Esophagus squamous epithelium (tissue), 5 donors: ENCODE results near the gene DCC. TPM values are rescaled to one million over a fixed set of nuclear protein-coding genes. Genes with fewer than 3 reads are reported as not detected.

ENCODE experiments used
- DNase-seq: peaks from one replicate; lab custom pipeline; 2025; lab: John Stamatoyannopoulos, UW
- H3K27ac ChIP-seq, 4 donors: fragments of 200-600 bp; sonication (generic); one replicate each; pipeline ENCODE4 v1.5.1; 2016 to 2019; ENCODE audit warnings: mild to moderate bottlenecking in 1 of 4
- H3K27me3 ChIP-seq, 4 donors: fragments of 200-600 bp; sonication (generic); 1 replicate in 3 of 4; 2 replicates in 1 of 4; pipeline versions ENCODE4 v1.5.1 to v1.6.0; 2017 to 2021; ENCODE audit warnings: antibody characterized with exemption in 1 of 4
- H3K36me3 ChIP-seq, 3 donors: fragments of 200-600 bp; sonication (generic); one replicate each; pipeline ENCODE4 v1.5.1; 2016 to 2019
- H3K4me1 ChIP-seq, 3 donors: fragments of 200-600 bp; sonication (generic); one replicate each; pipeline ENCODE4 v1.5.1; 2017 to 2019
- H3K4me3 ChIP-seq, 4 donors: fragments of 200-600 bp; sonication (generic); 1 replicate in 3 of 4; 2 replicates in 1 of 4; pipeline ENCODE4 v1.5.1; 2016 to 2019; ENCODE audit warnings: mild to moderate bottlenecking in 2 of 4, moderate library complexity in 1 of 4
- H3K9me3 ChIP-seq, 3 donors: fragments of 200-600 bp; sonication (generic); one replicate each; pipeline ENCODE4 v1.5.1; 2016 to 2019
- POLR2A ChIP-seq, 4 donors: fragments of 450-650 bp; IDR thresholded peaks; one replicate each; pipeline ENCODE4 v1.6.1; 2017; ENCODE audit warnings: antibody characterized with exemption in 4 of 4, mild to moderate bottlenecking in 4 of 4, moderate library complexity in 3 of 4
- WGBS, 2 donors: methylation state at CpG; one replicate each; pipeline ENCODE4 v1.1.5; 2018; 5-methylcytosine and 5-hydroxymethylcytosine counted together
- intact Hi-C: fragments of 100-400 bp; cut with DNase I; formaldehyde crosslinking; loops from one replicate; pipeline ENCODE4 v1.15.0; 2022
- total RNA-seq, 4 donors: library from RNA; depleted of rRNA; stranded (reverse); fragments of >200 nt; gene quantifications; one replicate each; pipeline ENCODE4 v1.1.0, GENCODE V29; 2016
- TF ChIP-seq, protein P1 (sequence below), 6 experiments: fragments of 450-650 bp in 4 of 6; fragments of 200-600 bp in 2 of 6; sonication (generic) in 2 of 6; IDR thresholded peaks; one replicate each; pipeline ENCODE4 v1.5.1; 2016 to 2019; ENCODE audit warnings: antibody characterized with exemption in 6 of 6, mild to moderate bottlenecking in 4 of 6, moderate library complexity in 4 of 6
- donor health status: DM: yes; HTN: yes; CAD: no.

DCC gene
- total RNA-seq, 4 donors from 2014 or later: 0.06 to 0.95 TPM; not detected in 2

DNA sequence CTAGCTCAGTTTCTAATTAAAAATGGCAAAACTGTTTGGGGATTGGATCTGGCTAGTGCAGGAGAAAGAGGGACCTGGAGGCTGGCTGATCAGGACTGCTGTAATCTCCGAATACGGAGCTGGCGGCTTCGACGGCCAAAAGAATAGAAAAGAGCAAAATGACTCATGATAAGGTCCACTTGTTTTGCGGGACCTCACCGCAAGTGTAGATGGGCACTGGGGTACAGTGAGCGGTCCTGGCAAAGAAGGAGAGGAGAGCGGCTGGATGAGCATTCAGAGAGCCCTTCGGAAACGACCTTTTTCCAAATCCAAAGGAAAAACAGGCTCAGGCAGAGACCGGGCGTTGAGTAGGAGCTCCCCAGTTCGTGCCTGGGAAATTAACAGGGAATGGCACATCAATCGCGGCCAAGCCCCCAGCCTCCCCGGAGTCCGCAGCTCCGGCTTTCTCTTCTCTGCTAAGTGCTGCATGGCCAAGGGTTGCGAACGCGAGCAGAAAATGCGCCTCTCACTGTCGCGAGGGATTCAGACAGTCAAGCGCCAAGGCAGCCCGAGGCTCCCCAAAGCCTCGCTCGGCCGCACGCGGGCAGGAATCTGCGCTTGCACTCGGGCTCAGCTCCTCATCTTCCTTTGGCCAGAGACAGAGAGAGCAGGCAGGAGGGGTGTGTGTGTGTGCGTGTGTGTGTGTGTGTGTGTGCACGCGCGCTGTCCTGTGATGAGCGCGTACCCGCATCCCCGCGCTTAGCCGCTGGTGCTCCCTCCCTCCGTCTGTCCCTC, 1.8 kb downstream of the DCC start:
- intact Hi-C loops: loop anchor here (10.0 kb wide), 1 partner anchor 57 kb away; no protein-coding TSS in a partner anchor
- 9 to 10% methylated on average over 11 to 34 of the region's 45 CpGs for WGBS, 2 donors
- H3K9me3 ChIP-seq: no peaks in the 10 kb centered on the region
- H3K4me3 ChIP-seq: peak overlapping the region in 3 of 4 donors; percentile 16 to 38 (median 27)
- no peak for DNase-seq
- peaks cover 0 to 20% (median 0%) of the 10 kb centered on the region in 3 donors for H3K4me1 ChIP-seq
- H3K27ac ChIP-seq: no peak overlapping the region
- no peaks in the 10 kb centered on the region for H3K36me3 ChIP-seq
- peaks cover 0 to 50% (median 1%) of the 10 kb centered on the region in 4 donors for H3K27me3 ChIP-seq
- no peak for TF ChIP-seq POLR2A (IDR thresholded peaks at IDR 0.05)
- TF ChIP-seq, protein P1, sequence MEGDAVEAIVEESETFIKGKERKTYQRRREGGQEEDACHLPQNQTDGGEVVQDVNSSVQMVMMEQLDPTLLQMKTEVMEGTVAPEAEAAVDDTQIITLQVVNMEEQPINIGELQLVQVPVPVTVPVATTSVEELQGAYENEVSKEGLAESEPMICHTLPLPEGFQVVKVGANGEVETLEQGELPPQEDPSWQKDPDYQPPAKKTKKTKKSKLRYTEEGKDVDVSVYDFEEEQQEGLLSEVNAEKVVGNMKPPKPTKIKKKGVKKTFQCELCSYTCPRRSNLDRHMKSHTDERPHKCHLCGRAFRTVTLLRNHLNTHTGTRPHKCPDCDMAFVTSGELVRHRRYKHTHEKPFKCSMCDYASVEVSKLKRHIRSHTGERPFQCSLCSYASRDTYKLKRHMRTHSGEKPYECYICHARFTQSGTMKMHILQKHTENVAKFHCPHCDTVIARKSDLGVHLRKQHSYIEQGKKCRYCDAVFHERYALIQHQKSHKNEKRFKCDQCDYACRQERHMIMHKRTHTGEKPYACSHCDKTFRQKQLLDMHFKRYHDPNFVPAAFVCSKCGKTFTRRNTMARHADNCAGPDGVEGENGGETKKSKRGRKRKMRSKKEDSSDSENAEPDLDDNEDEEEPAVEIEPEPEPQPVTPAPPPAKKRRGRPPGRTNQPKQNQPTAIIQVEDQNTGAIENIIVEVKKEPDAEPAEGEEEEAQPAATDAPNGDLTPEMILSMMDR (IDR thresholded peaks at IDR 0.05): no peak

DNA sequence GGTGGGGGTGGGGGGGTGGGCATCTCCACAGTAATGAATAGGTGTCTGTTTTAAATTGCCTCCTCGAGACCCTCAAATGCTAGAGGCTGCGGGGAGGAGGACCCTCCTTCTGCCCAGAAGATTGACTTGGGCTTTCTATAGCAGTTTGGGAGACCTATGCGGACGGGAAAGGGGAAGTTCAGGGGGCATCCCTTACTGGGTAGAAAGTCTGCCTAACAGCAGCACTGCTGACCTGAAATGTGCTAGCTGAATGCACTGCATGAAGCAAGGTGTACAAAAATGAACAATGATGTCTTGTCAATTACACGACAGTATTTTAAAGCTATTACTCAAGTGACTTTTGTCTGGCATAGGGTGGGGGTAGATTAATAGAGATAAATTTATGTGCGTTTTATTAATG, 2.5 kb downstream of the DCC start:
- Histone ChIP-seq H3K4me3 (no peak overlapping the region), H3K9me3 (no peaks in the 10 kb centered on the region), H3K4me1 (peaks cover 0 to 20% (median 0%) of the 10 kb centered on the region in 3 donors), H3K27ac (no peak overlapping the region), H3K27me3 (peaks cover 0 to 50% (median 1%) of the 10 kb centered on the region in 4 donors), H3K36me3 (no peaks in the 10 kb centered on the region)
- TF ChIP-seq POLR2A (IDR thresholded peaks at IDR 0.05): no peak
- TF ChIP-seq, protein P1 (IDR thresholded peaks at IDR 0.05): no peak
- no peak for DNase-seq
- intact Hi-C loops: loop anchor here (10.0 kb wide), 1 partner anchor 58 kb away; no protein-coding TSS in a partner anchor
- 51 to 72% methylated on average over 4 to 5 of the region's 6 CpGs for WGBS, 2 donors

DNA sequence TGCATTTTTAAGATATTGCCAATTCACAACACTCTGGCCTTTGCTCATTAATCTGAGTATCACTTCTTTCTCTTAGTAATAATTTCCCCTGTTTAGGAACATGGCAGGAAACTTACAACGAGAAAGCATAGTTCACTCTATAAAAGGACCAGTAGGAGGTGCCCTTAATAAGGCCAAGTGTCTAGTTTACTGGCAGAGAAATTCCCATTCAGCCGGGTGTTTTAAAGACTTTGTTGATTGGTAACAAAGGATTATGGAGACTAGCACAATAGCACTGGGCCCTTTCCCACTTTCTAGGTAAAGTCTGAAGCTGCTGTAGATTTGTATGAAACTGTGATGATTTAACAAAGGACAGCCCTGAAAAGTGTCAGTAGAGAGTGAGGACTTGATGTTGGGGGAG, 3.1 kb downstream of the DCC start:
- H3K36me3 ChIP-seq: no peaks in the 10 kb centered on the region
- 26 to 36% methylated on average over 2 of the region's 2 CpGs for WGBS, 2 donors
- TF ChIP-seq, protein P1 (IDR thresholded peaks at IDR 0.05): no peak

DNA sequence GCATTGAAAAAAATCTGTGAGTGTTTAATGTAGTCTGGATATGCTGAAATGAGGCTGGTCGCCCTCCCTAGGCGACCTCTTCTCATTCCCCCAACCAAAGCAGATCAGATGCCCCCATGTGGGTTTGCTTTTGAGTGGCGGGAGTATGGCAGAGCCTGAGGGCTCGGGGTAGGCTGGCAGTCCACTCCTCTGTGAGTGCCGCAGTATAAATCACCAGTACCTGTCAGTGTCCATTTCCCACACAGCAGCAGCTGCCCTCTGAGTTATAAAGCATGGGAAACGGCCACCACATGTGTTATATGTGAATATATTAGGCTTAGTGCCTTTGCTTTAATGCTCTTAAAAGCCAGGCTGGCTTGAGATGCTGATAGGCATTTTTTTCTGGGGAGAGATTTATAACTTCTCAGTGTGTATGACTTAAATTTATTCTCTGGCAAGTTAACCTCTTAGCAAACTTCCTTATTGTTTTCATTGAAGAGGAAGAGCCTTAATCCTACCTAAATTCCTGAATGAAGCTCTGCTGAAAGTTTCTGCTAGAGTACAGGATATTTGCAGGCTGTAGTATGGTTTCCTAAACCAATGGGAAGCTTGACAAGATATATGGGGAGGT, 3.8 kb downstream of the DCC start:
- no peaks in the 10 kb centered on the region for H3K36me3 ChIP-seq
- H3K27me3 ChIP-seq: peaks cover 0 to 44% (median under 1%) of the 10 kb centered on the region in 4 donors
- WGBS, 2 donors: 46 to 49% methylated on average over 5 to 6 of the region's 6 CpGs

More for the DNA sequence above, 3.1 kb downstream of the DCC start:
- intact Hi-C loops: loop anchor here (10.0 kb wide), 1 partner anchor 58 kb away; no protein-coding TSS in a partner anchor
- H3K27me3 ChIP-seq: peaks cover 0 to 50% (median 1%) of the 10 kb centered on the region in 4 donors
- H3K9me3 ChIP-seq: no peaks in the 10 kb centered on the region
- no peak for DNase-seq
- H3K27ac ChIP-seq: no peak overlapping the region
- peaks cover 0 to 20% (median 0%) of the 10 kb centered on the region in 3 donors for H3K4me1 ChIP-seq
- H3K4me3 ChIP-seq: no peak overlapping the region

More for the DNA sequence above, 3.8 kb downstream of the DCC start:
- Histone ChIP-seq H3K4me3 (no peak overlapping the region), H3K9me3 (no peaks in the 10 kb centered on the region), H3K4me1 (peaks cover 0 to 20% (median 0%) of the 10 kb centered on the region in 3 donors), H3K27ac (no peak overlapping the region)
- intact Hi-C loops: loop anchor here (10.0 kb wide), 1 partner anchor 59 kb away; no protein-coding TSS in a partner anchor
- TF ChIP-seq, protein P1 (IDR thresholded peaks at IDR 0.05): no peak
- TF ChIP-seq POLR2A (IDR thresholded peaks at IDR 0.05): no peak
- DNase-seq: no peak
